DND-41 (cell line): Measurements from ENCODE around the gene LRATD1.

Source experiments
- EZH2 ChIP-seq: IDR thresholded peaks from 3 replicates; pipeline ENCODE4 v1.6.1; 2012; ENCODE audit warnings: borderline replicate concordance, low read depth, mild to moderate bottlenecking, moderate library complexity, low read length, inconsistent platforms; ENCODE audit not compliant: severe bottlenecking
- TF ChIP-seq, protein P1 (sequence below): IDR thresholded peaks from 2 replicates; pipeline ENCODE4 v1.5.1; 2012; ENCODE audit warnings: borderline replicate concordance, low read length, moderate library complexity, mild to moderate bottlenecking; ENCODE audit not compliant: poor library complexity, severe bottlenecking; ENCODE audit errors: extremely low read depth

DNA sequence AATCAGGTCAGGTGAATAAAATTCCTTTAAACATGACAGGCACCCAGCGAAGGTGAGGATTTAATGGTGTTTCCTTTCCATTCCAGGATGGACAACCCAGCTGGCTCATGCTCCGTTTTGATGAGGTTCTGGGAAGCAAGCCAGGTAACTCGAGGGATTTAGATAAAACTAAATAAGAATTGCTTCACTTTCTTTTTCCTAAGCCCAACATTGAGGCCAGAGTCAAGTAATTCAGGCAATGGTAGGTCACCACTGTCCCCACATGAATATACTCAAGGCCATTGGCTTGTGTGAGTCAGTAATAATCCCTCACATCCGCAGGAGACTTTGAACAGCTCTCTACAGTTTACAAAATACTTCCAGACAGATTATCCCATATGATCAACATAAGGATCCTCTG, 16.2 kb upstream of the LRATD1 start:
- TF ChIP-seq, protein P1, sequence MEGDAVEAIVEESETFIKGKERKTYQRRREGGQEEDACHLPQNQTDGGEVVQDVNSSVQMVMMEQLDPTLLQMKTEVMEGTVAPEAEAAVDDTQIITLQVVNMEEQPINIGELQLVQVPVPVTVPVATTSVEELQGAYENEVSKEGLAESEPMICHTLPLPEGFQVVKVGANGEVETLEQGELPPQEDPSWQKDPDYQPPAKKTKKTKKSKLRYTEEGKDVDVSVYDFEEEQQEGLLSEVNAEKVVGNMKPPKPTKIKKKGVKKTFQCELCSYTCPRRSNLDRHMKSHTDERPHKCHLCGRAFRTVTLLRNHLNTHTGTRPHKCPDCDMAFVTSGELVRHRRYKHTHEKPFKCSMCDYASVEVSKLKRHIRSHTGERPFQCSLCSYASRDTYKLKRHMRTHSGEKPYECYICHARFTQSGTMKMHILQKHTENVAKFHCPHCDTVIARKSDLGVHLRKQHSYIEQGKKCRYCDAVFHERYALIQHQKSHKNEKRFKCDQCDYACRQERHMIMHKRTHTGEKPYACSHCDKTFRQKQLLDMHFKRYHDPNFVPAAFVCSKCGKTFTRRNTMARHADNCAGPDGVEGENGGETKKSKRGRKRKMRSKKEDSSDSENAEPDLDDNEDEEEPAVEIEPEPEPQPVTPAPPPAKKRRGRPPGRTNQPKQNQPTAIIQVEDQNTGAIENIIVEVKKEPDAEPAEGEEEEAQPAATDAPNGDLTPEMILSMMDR, result no peak
- no peak for TF ChIP-seq EZH2
